ENCODE data around the gene PACRG.

- TF ChIP-seq CTCF (IDR thresholded peaks at IDR 0.05) (no peak), POLR2A (IDR thresholded peaks at IDR 0.05) (no peak), EP300 (IDR thresholded peaks at IDR 0.05) (no peak)
Measured at GRCh38 chr6:163331245-163331644, 603.5 kb downstream of the PACRG start.

Measured in ovary (tissue), 3 donors.